ENCODE results near the gene GMPS.

Gene GMPS

GRCh38 chr3:155871746-155872158, 1.3 kb downstream of the GMPS start:
- H3K4me2 ChIP-seq (ENCODE audit: low read depth, low read length, poor library complexity, severe bottlenecking) = peak overlapping the region; percentile 88
- H3K9me3 ChIP-seq (ENCODE audit: insufficient read depth, low read depth, low read length) = no peaks in the 10 kb centered on the region
- peak overlapping the region; percentile 94 for H3K4me3 ChIP-seq (ENCODE audit: low read length, poor library complexity, severe bottlenecking)
- no peaks in the 10 kb centered on the region for H3F3A ChIP-seq (ENCODE audit: low read depth)
- TF ChIP-seq EZH2phosphoT487 (IDR thresholded peaks at IDR 0.05; ENCODE audit: borderline replicate concordance) = no peak
- TF ChIP-seq, protein P1, sequence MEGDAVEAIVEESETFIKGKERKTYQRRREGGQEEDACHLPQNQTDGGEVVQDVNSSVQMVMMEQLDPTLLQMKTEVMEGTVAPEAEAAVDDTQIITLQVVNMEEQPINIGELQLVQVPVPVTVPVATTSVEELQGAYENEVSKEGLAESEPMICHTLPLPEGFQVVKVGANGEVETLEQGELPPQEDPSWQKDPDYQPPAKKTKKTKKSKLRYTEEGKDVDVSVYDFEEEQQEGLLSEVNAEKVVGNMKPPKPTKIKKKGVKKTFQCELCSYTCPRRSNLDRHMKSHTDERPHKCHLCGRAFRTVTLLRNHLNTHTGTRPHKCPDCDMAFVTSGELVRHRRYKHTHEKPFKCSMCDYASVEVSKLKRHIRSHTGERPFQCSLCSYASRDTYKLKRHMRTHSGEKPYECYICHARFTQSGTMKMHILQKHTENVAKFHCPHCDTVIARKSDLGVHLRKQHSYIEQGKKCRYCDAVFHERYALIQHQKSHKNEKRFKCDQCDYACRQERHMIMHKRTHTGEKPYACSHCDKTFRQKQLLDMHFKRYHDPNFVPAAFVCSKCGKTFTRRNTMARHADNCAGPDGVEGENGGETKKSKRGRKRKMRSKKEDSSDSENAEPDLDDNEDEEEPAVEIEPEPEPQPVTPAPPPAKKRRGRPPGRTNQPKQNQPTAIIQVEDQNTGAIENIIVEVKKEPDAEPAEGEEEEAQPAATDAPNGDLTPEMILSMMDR (conservative IDR thresholded peaks at IDR 0.05; ENCODE audit: low read length) = no peak
- H2AFZ ChIP-seq (ENCODE audit: low read length) = peak overlapping the region; percentile 90; the same call in 1 of the 2 replicates
- peaks cover 63% of the 10 kb centered on the region for H3K79me2 ChIP-seq (ENCODE audit: insufficient read depth, low read length)
- no peaks in the 10 kb centered on the region for H3K36me3 ChIP-seq (ENCODE audit: insufficient read depth, low read length)
- peaks cover 60% of the 10 kb centered on the region for H4K20me1 ChIP-seq (ENCODE audit: insufficient read depth, low read length, poor library complexity, severe bottlenecking)
- peak overlapping the region; percentile 99 for H3K9ac ChIP-seq (ENCODE audit: low read depth, low read length, poor library complexity, severe bottlenecking)
- H3K9me2 ChIP-seq (replicated peaks; ENCODE audit: low read depth, low read length) = no peaks in the 10 kb centered on the region
- H3K4me1 ChIP-seq (ENCODE audit: insufficient read depth, low read length, poor library complexity, severe bottlenecking) = peaks cover 44% of the 10 kb centered on the region
- H3K27me3 ChIP-seq (ENCODE audit: insufficient read depth, low read length, poor library complexity, severe bottlenecking) = peaks cover 8% of the 10 kb centered on the region

GRCh38 chr3:155872904-155873646, 2.6 kb downstream of the GMPS start:
- peak overlapping the region; percentile 88 for H3K4me2 ChIP-seq (ENCODE audit: low read depth, low read length, poor library complexity, severe bottlenecking)
- peak overlapping the region; percentile 99 for H3K9ac ChIP-seq (ENCODE audit: low read depth, low read length, poor library complexity, severe bottlenecking)
- peaks cover 52% of the 10 kb centered on the region for H3K4me1 ChIP-seq (ENCODE audit: insufficient read depth, low read length, poor library complexity, severe bottlenecking)
- H3K27me3 ChIP-seq (ENCODE audit: insufficient read depth, low read length, poor library complexity, severe bottlenecking) = peaks cover 8% of the 10 kb centered on the region
- H3K9me3 ChIP-seq (ENCODE audit: insufficient read depth, low read depth, low read length) = no peaks in the 10 kb centered on the region
- TF ChIP-seq, protein P1 (conservative IDR thresholded peaks at IDR 0.05; ENCODE audit: low read length) = no peak
- TF ChIP-seq EZH2phosphoT487 (IDR thresholded peaks at IDR 0.05; ENCODE audit: borderline replicate concordance) = no peak
- H3F3A ChIP-seq (ENCODE audit: low read depth) = no peaks in the 10 kb centered on the region
- no peaks in the 10 kb centered on the region for H3K9me2 ChIP-seq (replicated peaks; ENCODE audit: low read depth, low read length)
- no peaks in the 10 kb centered on the region for H3K36me3 ChIP-seq (ENCODE audit: insufficient read depth, low read length)
- H4K20me1 ChIP-seq (ENCODE audit: insufficient read depth, low read length, poor library complexity, severe bottlenecking) = peaks cover 73% of the 10 kb centered on the region
- peaks cover 76% of the 10 kb centered on the region for H3K79me2 ChIP-seq (ENCODE audit: insufficient read depth, low read length)
- H2AFZ ChIP-seq (ENCODE audit: low read length) = no peak overlapping the region
- peak overlapping the region; percentile 94 for H3K4me3 ChIP-seq (ENCODE audit: low read length, poor library complexity, severe bottlenecking)

- peaks cover 97% of the 10 kb centered on the region for H4K20me1 ChIP-seq (ENCODE audit: insufficient read depth, low read length, poor library complexity, severe bottlenecking)
Measured at GRCh38 chr3:155876037-155876436, 5.6 kb downstream of the GMPS start.

More at GRCh38 chr3:155876037-155876436, 5.6 kb downstream of the GMPS start:
- H3K36me3 ChIP-seq (ENCODE audit: insufficient read depth, low read length) = no peaks in the 10 kb centered on the region
- H2AFZ ChIP-seq (ENCODE audit: low read length) = no peak overlapping the region
- peak overlapping the region; percentile 44 for H3K4me3 ChIP-seq (ENCODE audit: low read length, poor library complexity, severe bottlenecking)
- peaks cover 2% of the 10 kb centered on the region for H3K27me3 ChIP-seq (ENCODE audit: insufficient read depth, low read length, poor library complexity, severe bottlenecking)
- peaks cover 58% of the 10 kb centered on the region for H3K4me1 ChIP-seq (ENCODE audit: insufficient read depth, low read length, poor library complexity, severe bottlenecking)
- no peaks in the 10 kb centered on the region for H3K9me2 ChIP-seq (replicated peaks; ENCODE audit: low read depth, low read length)
- TF ChIP-seq, protein P1 (conservative IDR thresholded peaks at IDR 0.05; ENCODE audit: low read length) = no peak
- TF ChIP-seq EZH2phosphoT487 (IDR thresholded peaks at IDR 0.05; ENCODE audit: borderline replicate concordance) = no peak
- H3K4me2 ChIP-seq (ENCODE audit: low read depth, low read length, poor library complexity, severe bottlenecking) = peak overlapping the region; percentile 88
- no peaks in the 10 kb centered on the region for H3F3A ChIP-seq (ENCODE audit: low read depth)
- peak overlapping the region; percentile 37 for H3K9ac ChIP-seq (ENCODE audit: low read depth, low read length, poor library complexity, severe bottlenecking)
- H3K79me2 ChIP-seq (ENCODE audit: insufficient read depth, low read length) = peaks cover 99% of the 10 kb centered on the region
- no peaks in the 10 kb centered on the region for H3K9me3 ChIP-seq (ENCODE audit: insufficient read depth, low read depth, low read length)

Data from Loucy (cell line).